HG03457 (cell line): ENCODE results near the gene LSP1.
A peak's percentile ranks its signal among the peaks of the same experiment; 100 is the strongest.

ENCODE experiments used
- ATAC-seq: cut with Tn5 transposase; IDR thresholded peaks from one replicate; pipeline ENCODE4 v1.9.1; 2021; ENCODE audit warnings: moderate number of reproducible peaks; ENCODE audit not compliant: unreplicated experiment

The LSP1 gene

DNA sequence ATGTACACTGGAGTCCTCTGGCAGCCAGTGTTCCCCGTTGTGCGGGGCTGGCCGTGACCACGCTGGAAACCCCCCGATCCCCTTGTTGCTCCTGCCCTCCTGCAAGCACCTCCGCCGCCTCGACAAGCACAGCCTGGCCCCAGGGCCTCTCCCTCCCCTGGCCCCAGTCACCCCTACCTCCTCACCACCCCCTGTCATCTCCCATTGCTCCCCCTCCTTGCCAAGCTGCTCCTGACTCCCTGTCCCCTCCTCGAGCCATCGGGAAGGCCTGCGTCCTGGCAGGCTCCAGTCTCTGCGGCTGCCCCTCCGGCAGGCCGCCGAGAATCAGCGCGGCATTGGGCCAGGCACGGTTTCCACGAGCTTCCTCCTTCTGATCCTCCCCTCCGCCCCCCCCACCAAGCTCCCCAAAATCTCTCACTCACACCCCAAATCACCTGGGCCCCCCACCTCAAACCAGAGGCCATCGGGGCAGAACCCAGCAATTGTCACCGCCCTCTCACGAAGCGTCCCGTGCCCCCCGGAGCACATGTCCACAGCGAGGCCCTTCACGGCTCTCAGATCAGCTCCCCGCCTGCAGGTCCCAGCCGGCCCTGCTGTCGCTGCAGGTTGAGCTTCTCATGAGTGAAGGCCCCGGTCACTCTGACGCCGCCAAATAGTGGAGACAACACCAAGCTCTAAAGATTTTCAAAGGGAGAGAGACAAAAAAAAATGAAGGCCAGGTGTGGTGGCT is 5.7 kb upstream of the LSP1 start:
- ATAC-seq: no peak

DNA sequence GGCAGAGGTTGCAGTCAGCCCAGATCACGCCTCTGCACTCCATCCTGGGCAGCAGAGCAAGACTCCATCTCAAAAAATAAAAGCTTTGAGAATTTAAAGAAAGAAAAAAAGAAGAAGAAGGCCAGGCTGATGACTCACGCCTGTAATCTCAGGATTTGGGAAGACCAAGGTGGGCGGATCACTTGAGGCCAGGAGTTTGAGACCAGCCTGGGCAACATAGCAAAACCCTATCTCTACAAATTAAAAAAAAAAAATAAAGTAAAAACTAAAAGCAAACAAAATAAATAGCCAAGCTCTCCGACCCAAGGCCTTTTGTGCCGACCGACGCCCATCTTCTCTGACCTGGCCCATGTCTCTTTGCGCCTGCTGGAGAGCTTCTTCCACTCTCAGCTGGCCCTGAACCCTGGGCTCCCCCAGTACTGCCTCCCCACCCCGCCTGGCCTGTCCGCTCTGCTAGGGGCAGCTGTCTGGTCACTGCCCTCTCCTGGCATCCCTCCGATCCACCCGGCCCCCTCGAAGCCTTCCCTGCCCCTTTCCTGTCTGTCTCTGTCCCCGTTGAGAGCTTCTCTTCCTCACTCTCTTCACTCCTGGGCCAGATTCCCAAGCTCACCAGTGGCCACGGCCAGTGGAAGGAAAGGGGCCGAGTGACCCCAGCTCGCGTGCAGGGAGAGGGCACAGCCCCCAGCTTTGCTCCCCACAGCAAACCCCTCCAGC is 4.8 kb upstream of the LSP1 start:
- ATAC-seq: no peak

DNA sequence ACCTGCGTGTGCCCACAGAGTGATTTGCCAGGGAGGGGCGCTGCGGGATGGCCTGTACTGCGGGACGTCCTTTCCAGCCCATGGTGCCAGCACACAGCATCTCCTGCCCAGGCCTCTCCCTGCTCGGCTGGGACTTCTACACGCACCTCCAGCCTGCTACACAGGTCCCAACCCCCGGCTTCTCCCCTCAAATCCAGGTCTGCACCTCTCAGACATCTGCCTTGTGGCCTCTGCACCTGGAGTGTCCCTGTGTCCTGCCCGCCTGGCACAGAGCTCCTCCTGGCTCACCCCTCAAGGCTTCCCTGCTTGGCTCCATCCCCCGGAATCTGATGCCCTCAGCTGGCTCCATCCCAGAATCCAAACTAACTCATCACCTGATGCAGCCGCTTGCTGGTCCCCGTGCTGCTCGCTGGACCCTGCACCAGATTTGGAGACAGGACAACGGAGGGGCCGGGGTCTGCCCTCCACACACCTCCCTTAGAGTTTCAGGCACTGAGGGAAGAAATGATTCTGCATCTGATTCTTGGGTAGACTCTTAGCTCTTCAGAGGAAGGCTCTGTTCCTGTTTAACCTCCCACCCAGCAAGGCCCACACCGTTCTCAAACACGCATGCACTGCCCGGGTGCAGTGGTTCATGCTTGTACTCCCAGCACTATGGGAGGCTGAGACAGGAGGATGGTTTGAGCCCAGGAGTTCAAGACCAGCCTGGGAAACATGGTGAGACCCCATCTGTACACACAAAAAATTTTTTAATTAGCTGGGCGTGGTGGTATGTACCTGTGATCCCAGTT is 4.0 kb upstream of the LSP1 start:
- ATAC-seq: no peak

DNA sequence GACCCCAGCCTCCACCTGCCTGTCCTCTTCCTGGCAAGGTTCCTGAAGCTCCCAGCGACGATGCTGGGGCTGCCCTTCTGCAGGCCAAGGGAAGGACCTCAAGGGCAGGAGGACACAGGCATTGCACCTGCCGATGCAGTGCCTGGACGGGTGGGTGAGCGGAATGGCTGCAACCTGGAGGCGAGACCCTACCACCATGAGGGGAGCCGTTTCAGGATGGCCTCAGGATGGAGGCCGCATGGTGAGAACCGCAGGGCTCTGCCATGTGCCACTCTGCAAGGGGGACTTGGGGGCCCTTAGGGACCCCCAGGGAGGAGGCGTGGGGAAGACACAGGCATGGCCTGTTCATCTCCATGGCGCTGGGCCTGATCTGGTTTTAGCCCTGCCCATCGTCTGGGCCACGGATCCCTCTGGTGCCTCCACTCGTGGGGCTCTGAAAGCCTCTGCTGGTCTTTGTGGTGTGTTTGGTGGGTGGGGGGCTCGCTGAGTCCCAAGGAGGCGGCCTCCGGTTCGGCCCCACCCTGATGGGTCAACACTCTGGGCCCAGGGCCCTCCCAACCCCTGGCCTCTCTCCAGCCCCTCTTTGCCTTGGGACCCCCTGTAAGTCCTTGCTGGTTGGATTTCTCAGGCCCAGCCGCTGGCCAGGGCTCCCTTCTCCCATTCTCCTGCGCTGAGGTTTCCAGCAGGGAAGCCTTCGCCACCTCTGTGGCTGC is 1.3 kb upstream of the LSP1 start:
- ATAC-seq: no peak

GRCh38 chr11:1852271-1852876 is 510 bp upstream of the LSP1 start:
- no peak for ATAC-seq

- no peak for ATAC-seq
Observed at GRCh38 chr11:1853376-1854131, 670 bp downstream of the LSP1 start.

- ATAC-seq: peak; percentile 25
Observed at GRCh38 chr11:1854132-1854948, 1.5 kb downstream of the LSP1 start.

DNA sequence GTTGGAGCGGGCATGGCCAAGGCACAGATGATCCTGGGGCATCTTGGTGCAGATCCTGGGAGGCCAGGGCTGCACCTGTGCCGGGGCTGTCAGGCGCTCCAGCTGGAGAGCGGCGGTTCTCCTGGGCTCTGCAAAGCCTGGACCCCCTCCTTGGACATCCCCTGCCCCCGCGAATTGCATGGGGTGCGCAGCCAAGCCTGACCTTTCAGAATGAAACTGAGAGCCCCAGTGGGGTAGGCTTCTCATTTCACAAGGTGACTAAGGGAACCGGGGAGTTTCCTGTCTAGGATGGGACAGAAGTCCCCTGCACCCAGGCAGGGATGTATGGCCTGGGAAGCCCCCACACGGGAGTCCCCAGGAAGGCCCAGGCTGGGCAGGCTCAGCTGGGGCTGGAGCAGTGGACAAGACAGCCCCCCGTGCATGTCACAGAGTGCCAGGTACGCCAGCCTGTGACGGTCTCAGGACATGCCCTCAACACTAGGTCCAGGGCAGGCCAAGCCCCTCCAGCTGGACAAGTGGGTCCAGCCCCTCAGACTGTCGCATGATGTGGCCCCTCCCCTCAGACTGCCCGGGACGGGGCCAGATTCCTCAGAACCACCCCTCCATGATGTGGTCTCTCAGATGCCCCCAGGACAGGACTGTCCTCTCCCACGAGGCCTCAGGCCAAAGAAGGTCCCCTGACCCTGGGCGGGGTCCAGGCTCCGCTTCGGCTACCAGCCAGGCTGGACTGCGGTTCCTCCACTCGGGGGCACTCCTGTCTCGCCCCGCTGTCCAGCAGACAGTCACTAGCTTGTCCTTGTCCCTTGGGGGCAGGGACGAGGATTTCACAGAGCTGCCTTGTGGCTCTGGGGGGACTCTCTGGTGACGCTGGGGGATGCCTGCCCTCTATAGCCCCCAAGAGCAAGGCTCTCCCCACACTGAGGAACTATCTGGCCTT is 2.3 kb downstream of the LSP1 start:
- ATAC-seq: peak; percentile 26

DNA sequence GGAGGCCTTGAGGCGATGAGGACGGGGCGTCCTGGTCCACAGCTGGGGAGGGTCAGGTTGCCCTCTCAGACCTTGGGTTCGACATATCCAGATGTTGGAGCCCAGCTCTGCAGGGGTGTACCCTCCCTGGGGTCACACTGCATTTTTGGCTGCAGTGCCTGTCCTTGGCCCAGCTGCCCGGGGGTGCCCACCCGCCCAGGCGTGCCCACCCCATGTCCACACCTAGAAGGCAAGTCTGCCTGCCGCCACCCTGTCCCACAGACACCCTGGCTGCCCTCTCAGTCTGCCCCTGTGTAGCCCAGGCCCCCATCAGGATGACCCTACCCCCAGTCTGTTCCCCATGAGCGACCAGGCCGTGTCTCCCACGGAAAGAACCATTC is 3.0 kb downstream of the LSP1 start:
- ATAC-seq: no peak

DNA sequence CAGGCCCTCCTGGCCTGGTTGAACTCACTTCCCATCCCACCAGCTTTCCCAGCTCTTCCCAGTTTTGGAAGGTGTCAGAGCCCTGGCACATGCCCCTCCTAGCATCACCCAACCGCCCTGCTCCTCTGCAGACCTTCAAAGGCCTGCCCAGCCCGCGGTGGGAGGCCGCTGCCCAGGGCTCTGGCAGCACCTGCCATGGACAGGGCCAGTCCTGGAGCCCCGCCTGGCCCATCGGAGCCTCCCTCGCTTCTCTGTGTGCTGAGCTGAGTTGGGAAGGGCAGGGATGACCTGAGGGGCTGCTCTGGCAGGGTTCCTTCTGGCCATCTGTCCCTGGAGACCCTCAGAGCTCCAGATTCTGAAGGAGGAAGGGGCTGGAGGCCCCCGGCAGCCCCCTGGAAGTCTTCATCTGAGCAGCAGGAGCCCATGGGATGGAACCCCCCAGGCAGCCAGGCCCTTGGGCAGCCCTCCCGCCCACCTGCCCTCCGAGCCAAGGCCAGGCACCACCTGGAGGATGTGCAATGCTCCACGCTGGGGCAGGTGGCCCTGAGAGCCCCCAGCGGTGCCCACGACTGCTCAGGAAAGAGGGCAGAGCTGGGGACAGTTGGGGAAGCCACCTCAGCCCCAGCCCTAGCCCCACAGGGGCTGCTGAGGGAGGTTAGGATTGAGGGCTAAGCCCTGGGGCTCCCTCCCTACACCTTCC is 3.6 kb downstream of the LSP1 start:
- no peak for ATAC-seq

DNA sequence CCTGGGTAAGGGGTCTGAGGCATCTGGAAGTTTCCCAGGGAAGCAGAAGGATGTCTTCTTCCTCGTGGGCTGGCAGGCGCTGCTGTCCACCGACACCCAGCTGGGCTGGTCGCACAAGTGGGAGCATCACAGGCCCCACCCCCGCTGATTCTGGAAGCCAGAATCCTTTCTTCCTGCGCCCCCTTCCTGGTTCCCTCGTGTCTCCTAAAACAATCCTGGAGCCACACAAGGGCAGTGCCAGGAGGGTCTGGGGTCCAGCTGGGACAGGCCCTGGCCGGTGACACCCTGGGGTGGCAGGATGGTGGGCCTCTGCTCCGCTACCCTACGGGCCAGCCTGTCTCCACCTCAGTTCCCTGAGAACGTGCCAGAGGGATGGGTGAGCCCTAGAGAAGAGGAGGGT is 4.2 kb downstream of the LSP1 start:
- no peak for ATAC-seq

DNA sequence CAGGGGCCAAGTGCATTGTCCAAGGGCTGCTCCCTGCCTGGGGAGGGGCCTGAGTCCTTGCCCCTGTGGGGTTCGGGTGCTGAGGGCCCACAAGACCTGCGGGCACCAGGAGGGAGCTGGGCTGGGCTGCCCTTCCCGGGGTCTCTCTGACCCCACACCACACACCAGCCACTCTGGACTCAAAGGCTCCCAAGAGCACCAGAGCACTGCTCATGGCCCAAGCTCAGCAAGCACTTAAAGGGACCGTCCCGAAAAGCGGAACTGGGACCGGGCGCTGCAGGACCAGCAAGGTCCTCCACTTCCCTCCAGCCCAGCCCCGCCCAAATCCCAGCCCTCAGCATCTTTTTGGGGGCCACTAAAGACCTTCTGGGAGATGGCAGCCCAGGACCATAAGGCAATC is 5.3 kb downstream of the LSP1 start:
- no peak for ATAC-seq

- ATAC-seq: no peak
Observed at GRCh38 chr11:1858576-1858975, 5.7 kb downstream of the LSP1 start.

DNA sequence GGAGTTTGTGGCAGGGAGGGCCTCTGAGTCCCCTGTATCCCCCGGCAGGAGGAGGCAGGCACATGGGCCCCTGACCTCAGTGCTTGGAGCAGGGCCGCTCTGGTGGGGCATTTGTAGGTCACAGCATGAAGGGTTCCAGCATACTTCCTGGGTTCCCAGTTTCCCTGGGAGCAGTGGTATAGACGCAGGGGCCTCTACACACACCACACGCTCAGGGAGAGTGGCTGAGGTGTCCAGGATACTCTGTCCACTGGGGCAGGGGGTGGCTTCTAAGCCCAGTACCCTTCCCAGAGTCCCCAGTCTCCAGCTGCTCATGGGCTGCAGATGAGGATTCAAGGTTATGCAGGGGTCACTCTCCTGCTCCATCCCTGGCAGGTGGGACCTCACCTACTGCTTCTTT is 6.1 kb downstream of the LSP1 start:
- no peak for ATAC-seq

- ATAC-seq: no peak
Observed at GRCh38 chr11:1860108-1860507, 7.2 kb downstream of the LSP1 start.

DNA sequence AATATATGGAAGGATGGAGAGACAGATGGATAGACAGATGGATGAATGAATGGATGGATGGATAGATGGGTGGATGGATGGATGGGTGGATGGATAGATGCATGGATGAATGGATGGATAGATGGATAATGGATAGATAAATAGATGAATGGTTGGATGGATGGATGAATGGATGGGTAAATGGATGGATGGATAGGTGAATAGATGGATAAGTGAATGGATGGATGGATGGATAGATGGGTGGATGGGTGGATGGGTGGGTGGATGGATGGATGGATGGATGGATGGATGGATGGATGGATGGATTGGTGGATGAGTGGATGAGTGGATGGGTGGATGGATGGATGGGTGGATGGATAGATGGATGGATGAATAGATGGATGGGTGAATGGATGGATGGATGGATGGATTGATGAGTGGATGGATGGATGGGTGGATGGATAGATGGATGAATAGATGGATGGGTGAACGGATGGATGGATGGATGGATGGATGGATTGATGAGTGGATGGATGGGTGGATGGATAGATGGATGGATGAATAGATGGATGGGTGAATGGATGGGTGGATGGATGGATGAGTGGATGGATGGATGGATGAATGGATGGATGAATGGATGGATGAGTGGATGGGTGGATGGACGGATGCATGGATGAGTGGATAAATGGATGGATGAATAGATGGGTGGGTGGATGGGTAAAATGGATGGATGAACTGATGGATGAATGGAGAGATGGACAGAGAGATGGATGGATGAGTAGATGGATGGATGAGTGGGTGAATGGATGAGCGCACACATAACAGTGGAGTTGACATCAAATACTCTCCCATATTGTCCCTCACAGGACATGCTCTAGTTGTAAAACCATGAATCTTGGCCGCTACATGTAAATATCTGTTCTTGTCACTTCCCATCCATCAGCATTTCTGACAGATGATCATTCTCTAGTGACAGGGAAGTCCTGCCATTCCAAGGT is 8.8 kb downstream of the LSP1 start:
- no peak for ATAC-seq
